Coronary artery (tissue), 2 donors: ENCODE results near the gene BEND2.

Source experiments
- DNase-seq: peaks from one replicate; pipeline ENCODE4 v3.0.0-alpha.2; 2017; ENCODE audit warnings: low spot score
- H3K27ac ChIP-seq, 2 donors: fragments of 200-600 bp; sonication (generic); one replicate each; pipeline ENCODE4 v1.5.1; 2016 to 2019
- H3K4me3 ChIP-seq: fragments of 200-600 bp; sonication (generic); 2 replicates; pipeline ENCODE4 v1.5.1; 2016; ENCODE audit warnings: mild to moderate bottlenecking, moderate library complexity
- CTCF ChIP-seq: fragments of 200-600 bp; sonication (generic); IDR thresholded peaks from one replicate; pipeline ENCODE4 v1.5.1; 2019; ENCODE audit warnings: antibody characterized with exemption

The BEND2 gene

GRCh38 chrX:18172970-18173369, 47.7 kb downstream of the BEND2 start:
- Histone ChIP-seq H3K4me3 (no peak overlapping the region), H3K27ac (no peak overlapping the region)
- TF ChIP-seq CTCF, result no peak

GRCh38 chrX:18170910-18171309, 49.8 kb downstream of the BEND2 start:
- DNase-seq, result no peak
- no peak for TF ChIP-seq CTCF
- Histone ChIP-seq H3K27ac (no peak overlapping the region), H3K4me3 (no peak overlapping the region)

More at GRCh38 chrX:18172970-18173369, 47.7 kb downstream of the BEND2 start:
- DNase-seq, result no peak

- no peak for DNase-seq
- Histone ChIP-seq H3K27ac (no peak overlapping the region), H3K4me3 (no peak overlapping the region)
- no peak for TF ChIP-seq CTCF
These were observed 54.6 kb downstream of the BEND2 start for GRCh38 chrX:18166068-18166467.

- DNase-seq, result no peak
- no peak for TF ChIP-seq CTCF
- Histone ChIP-seq H3K4me3 (no peak overlapping the region), H3K27ac (no peak overlapping the region)
These were observed 60.3 kb downstream of the BEND2 start for GRCh38 chrX:18160369-18160768.

- TF ChIP-seq CTCF, result no peak
- no peak overlapping the region for H3K4me3 ChIP-seq
- no peak for DNase-seq
These were observed 61.7 kb downstream of the BEND2 start for GRCh38 chrX:18158963-18159362.

GRCh38 chrX:18151649-18152048, 69.0 kb downstream of the BEND2 start:
- TF ChIP-seq CTCF, result no peak
- no peak for DNase-seq
- H3K27ac ChIP-seq, result no peak overlapping the region
- H3K4me3 ChIP-seq, result no peak overlapping the region

More at GRCh38 chrX:18158963-18159362, 61.7 kb downstream of the BEND2 start:
- H3K27ac ChIP-seq, result no peak overlapping the region

GRCh38 chrX:18151157-18151556, 69.5 kb downstream of the BEND2 start:
- no peak for DNase-seq
- no peak for TF ChIP-seq CTCF
- Histone ChIP-seq H3K4me3 (no peak overlapping the region), H3K27ac (no peak overlapping the region)
